Stomach smooth muscle (tissue), 2 donors: Measurements from ENCODE around the gene ASGR2.
"Not testable (repeated sequence)": the region's sequence is repeated elsewhere in the genome, so short reads cannot be mapped to it uniquely, and the experiment has no call there.

ENCODE experiments used
- H3K27ac ChIP-seq: one replicate; pipeline ENCODE4 v1.7.0; 2013; ENCODE audit warnings: mild to moderate bottlenecking, low read length, inconsistent platforms
- H3K27me3 ChIP-seq, 2 donors: one replicate each; pipeline ENCODE4 v1.7.0; 2013; ENCODE audit warnings: low read length in 2 of 2; ENCODE audit not compliant: insufficient read depth in 2 of 2, control insufficient read depth in 1 of 2
- H3K36me3 ChIP-seq, 2 donors: one replicate each; pipeline ENCODE4 v1.7.0; 2013; ENCODE audit warnings: low read length in 2 of 2; ENCODE audit not compliant: control insufficient read depth in 2 of 2, insufficient read depth in 2 of 2
- H3K4me1 ChIP-seq: one replicate; pipeline ENCODE4 v1.7.0; 2013; ENCODE audit warnings: low read length; ENCODE audit not compliant: control insufficient read depth, insufficient read depth
- H3K4me3 ChIP-seq, 2 donors: one replicate each; pipeline ENCODE4 v1.7.0; 2013; ENCODE audit warnings: low read length in 2 of 2
- H3K9ac ChIP-seq, 2 donors: one replicate each; pipeline ENCODE4 v1.7.0; 2013; ENCODE audit warnings: low read length in 2 of 2, mild to moderate bottlenecking in 1 of 2
- H3K9me3 ChIP-seq, 2 donors: one replicate each; pipeline ENCODE4 v1.7.0; 2013; ENCODE audit warnings: low read length in 2 of 2; ENCODE audit not compliant: control insufficient read depth in 2 of 2
- donor health status: healthy.
- donor health status: Pancreatic carcinoma.

ASGR2 gene

DNA sequence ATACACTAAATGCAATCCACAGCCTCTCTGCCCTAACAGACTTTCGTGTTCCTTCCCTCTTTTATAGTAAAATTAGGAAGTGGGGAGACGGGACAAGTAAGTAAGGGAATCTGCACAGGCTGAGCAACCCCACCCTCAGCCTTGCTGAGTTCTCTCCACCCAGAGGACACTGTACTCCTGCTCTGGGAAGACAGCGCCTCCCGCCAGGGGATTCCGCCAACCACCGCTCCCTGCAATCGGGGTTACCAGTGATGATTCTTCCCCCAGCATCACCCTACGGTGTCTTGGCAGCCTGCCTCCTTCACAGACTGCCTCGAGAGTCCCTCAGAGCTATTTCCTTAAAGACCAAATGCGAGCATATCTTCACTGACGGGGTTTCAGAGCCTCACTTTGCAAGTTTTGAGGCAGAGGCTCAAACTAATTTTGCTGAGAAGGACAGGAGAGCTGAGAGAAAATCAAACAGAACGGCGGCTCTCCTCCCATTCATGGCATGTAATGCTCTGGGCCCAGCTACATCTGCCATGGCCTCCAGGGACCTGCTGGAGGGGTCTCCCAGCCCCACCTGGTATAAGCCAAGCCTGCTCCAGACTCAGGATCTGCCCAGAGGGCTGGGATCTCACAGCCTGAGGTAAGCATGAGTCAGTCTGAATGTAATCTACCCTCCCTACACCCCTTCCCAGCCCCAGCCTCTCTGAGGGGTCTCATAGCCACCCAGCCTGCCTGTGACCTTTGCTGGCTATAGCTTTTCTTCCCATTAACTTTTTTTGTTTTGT is 22.7 kb upstream of the ASGR2 start:
- Histone ChIP-seq H3K4me1 (no peaks in the 10 kb centered on the region), H3K27me3 (peaks cover 28 to 32% of the 10 kb centered on the region in 2 donors), H3K9me3 (no peaks in the 10 kb centered on the region), H3K27ac (no peak overlapping the region), H3K36me3 (no peaks in the 10 kb centered on the region), H3K4me3 (peak overlapping the region in 1 of 2 donors; percentile 15), H3K9ac (no peak overlapping the region)

DNA sequence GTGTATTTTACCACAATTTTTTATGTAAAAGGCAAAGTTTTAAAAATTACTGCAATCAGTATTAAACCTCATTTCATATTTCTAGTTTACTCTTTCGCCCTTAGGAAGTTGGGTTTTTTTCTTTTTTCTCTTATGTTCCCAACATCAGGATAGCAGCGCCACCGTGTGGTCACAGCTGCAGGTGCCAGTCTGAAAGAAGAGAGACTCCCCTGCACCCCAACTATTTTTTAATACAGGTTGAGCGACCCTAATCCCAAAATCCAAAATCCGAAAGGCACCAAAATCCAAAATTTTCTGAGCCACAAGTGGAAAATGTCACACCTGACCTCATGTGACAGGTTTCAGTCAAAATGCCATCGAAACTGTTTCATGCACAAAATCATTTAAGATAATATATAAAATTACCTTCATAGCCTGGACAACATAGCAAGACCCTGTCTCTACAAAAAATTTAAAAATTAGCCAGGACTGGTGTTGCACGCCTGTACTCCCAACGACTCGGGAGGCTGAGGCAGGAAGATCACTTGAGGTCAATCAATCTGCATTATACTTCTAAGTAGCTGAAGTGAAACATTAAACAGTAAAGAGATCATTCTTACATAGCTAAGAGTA is 21.8 kb upstream of the ASGR2 start:
- Histone ChIP-seq H3K27ac (no peak overlapping the region), H3K9me3 (no peaks in the 10 kb centered on the region), H3K36me3 (no peaks in the 10 kb centered on the region), H3K27me3 (peaks cover 29 to 32% of the 10 kb centered on the region in 2 donors), H3K9ac (no peak overlapping the region), H3K4me3 (no peak overlapping the region), H3K4me1 (no peaks in the 10 kb centered on the region)

DNA sequence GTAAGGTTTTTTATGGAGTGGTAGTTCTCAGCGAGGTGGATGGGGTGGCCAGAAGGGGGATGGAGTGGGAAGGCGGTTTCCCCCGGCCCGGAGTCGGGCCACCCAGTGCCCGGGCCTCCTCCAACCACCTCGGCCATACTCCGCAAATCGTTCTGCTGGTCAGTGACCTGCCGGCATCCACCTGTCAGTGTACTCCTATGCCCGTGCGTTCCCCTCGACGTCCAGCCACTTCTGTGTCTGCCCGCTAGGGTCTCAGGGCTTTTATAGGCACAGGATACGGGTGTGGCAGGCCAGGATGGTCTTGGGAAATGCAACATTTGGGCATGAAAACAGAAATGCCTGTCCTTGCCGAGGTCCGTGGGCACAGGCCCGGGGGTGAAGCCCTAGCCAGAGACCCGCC is 19.3 kb upstream of the ASGR2 start:
- Histone ChIP-seq H3K27ac (no peak overlapping the region), H3K36me3 (no peaks in the 10 kb centered on the region), H3K4me3 (no peak overlapping the region), H3K27me3 (peaks cover 26 to 31% of the 10 kb centered on the region in 2 donors), H3K9me3 (no peaks in the 10 kb centered on the region), H3K4me1 (no peaks in the 10 kb centered on the region), H3K9ac (no peak overlapping the region)

DNA sequence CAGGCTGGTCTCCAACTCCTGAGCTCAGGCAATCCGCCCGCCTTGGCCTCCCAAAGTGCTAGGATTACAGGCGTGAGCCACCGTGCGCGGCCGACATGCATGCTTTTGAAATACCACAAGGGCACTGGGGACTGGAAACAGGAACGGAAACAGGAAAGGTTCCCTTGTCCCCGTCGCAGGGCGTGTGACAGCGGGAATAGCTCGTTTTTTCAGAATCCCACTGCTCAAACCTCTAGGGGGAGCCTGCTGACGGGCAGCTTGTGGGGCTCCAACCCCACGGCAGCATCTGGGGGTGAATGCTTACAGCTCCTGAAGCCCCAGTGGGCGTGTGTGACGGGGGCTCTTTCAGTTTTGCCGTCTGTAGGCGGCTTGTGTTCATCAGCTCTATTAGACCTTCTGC is 18.8 kb upstream of the ASGR2 start:
- H3K4me1 ChIP-seq: no peaks in the 10 kb centered on the region
- no peaks in the 10 kb centered on the region for H3K9me3 ChIP-seq
- no peak overlapping the region for H3K4me3 ChIP-seq
- H3K27ac ChIP-seq: no peak overlapping the region
- H3K9ac ChIP-seq: no peak overlapping the region
- peaks cover 26 to 31% of the 10 kb centered on the region in 2 donors for H3K27me3 ChIP-seq
- H3K36me3 ChIP-seq: no peaks in the 10 kb centered on the region

DNA sequence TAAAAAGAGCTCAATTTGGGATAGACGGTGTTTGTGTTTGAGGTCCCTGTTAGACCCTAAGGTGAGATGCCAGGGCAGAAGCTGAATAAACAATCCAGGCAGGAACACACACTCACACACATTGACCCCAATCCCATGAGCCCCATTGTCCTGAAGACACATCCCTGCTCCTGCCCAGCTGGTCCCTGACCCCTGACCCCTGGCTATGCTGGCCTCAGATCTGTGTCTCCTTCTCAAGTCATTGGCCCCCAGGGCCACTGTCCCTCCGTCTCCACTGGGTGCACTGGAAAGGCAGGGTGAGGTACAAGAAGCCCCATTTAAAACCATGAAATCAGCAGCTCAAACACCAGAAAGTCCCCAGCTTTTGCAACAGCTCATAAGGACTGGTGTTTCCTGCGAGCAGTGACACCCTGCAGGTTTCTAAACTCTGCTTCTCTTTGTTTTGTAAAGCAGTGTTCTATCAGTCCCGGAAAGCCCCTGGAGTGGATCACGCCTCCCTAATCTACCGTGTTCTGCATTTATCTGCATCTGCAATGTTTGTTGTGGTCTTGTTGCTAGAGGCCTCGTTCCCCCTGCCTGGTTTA is 18.0 kb upstream of the ASGR2 start:
- H3K9me3 ChIP-seq: no peaks in the 10 kb centered on the region
- no peak overlapping the region for H3K4me3 ChIP-seq
- no peaks in the 10 kb centered on the region for H3K4me1 ChIP-seq
- H3K27me3 ChIP-seq: peaks cover 26 to 31% of the 10 kb centered on the region in 2 donors
- no peaks in the 10 kb centered on the region for H3K36me3 ChIP-seq
- H3K27ac ChIP-seq: no peak overlapping the region
- no peak overlapping the region for H3K9ac ChIP-seq

DNA sequence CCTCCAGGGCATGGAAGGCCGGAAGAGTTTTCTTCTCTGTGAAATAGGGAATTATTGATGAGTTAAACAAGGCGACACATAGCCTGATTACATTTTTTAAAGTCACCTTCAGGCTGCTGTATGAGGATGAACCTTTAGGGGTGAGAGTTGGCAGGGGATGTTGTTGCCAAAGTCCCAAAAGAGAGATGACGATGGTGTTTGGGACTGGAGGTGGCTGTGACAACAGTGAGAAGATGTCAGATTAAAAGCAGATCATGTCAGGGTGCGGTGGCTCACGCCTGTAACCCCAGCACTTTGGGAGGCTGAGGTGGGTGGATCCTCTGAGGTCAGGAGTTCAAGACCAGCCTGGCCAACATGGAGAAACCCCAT is 16.8 kb upstream of the ASGR2 start:
- Histone ChIP-seq H3K9ac (no peak overlapping the region), H3K27me3 (peaks cover 15 to 23% of the 10 kb centered on the region in 2 donors), H3K4me1 (no peaks in the 10 kb centered on the region), H3K36me3 (no peaks in the 10 kb centered on the region), H3K27ac (no peak overlapping the region), H3K4me3 (no peak overlapping the region), H3K9me3 (no peaks in the 10 kb centered on the region)

DNA sequence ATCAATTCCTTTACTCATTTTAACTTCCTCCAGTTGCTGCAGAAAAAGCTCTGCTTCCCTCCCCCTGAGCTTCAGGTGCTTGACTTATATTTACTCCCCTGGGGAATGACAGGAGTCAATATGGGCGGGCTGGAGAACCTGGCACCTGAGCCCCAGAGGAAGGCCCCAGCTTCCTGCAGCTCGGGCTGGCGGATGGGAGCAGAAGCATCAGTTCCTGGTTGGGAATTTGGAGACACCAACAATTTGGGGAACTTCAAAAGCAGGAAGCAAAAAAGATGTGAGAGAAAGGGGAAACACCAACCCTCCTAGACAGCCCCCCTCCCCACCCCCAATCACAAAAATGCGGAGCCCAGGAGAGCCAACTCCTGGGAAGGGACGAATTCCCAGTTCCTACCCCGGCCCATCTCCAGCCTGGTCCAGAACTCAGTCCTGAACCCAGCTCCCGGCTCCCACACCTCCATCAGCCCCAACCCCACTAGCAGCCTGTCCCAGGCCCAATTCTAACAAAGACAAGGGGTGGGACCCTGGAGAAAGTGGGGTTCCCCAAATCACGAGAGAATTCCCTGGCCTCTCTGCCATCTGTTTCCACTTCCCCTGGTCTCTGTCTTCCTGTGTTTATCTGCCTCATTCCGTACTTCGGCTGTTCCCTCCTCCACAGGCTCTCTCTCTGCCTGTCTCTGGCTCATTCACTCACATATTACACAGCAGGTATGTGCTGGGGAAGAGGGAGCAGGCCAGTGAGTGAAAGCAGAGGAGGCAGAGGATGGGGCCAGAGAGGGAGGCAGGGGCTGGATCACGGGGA is 16.2 kb upstream of the ASGR2 start:
- Histone ChIP-seq H3K36me3 (no peaks in the 10 kb centered on the region), H3K4me3 (no peak overlapping the region), H3K9me3 (no peaks in the 10 kb centered on the region), H3K27me3 (peaks cover 15 to 23% of the 10 kb centered on the region in 2 donors), H3K27ac (no peak overlapping the region), H3K9ac (no peak overlapping the region), H3K4me1 (no peaks in the 10 kb centered on the region)

DNA sequence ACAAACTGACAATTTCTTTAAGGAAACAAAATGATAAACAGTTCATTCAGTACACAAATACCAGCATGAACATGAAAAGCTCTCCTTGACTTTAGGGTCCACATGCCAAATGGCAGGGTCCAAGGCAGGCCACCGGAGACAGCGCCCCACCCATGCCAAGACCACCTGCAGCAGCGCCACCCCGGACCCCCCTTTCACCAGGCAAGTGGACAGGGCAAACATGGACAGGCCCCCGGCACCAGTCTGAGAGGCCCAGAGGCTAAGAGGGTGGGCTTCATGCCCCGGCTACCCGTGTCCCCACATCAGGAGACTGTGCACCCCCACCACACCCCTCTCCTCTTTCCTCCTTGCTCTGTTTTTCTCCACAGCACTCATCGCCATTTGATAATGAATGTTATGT is 14.7 kb upstream of the ASGR2 start:
- H3K4me1 ChIP-seq: no peaks in the 10 kb centered on the region
- no peak overlapping the region for H3K4me3 ChIP-seq
- no peaks in the 10 kb centered on the region for H3K36me3 ChIP-seq
- no peak overlapping the region for H3K9ac ChIP-seq
- peaks cover 15 to 23% of the 10 kb centered on the region in 2 donors for H3K27me3 ChIP-seq
- no peak overlapping the region for H3K27ac ChIP-seq
- H3K9me3 ChIP-seq: no peaks in the 10 kb centered on the region

DNA sequence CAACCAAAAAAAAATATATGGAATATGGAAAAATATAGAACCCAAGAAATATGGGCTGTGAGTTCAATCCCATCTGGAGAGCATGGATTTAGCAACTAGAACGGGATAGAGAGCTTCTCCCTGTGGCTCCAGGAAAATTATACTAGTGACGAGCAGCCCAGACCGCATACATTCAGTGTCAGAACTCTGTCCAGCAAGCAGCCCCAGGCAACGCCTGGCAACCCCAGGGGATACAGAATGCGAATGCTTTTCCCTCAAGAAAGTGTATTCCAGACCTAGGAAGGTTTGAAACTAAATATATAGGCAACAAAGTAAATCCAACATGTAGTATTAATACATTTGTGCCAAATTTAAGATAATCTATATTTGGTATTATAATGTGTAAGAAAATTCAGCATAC is 13.5 kb upstream of the ASGR2 start:
- Histone ChIP-seq H3K27me3 (peaks cover 10 to 21% of the 10 kb centered on the region in 2 donors), H3K4me1 (no peaks in the 10 kb centered on the region), H3K4me3 (no peak overlapping the region), H3K9me3 (no peaks in the 10 kb centered on the region), H3K9ac (no peak overlapping the region), H3K27ac (no peak overlapping the region), H3K36me3 (no peaks in the 10 kb centered on the region)

DNA sequence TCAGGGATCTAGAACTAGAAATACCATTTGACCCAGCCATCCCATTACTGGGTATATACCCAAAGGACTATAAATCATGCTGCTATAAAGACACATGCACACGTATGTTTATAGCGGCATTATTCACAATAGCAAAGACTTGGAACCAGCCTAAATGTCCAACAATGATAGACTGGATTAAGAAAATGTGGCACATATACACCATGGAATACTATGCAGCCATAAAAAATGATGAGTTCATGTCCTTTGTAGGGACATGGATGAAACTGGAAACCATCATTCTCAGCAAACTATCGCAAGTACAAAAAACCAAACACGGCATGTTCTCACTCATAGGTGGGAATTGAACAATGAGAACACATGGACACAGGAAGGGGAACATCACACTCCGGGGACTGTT is 12.9 kb upstream of the ASGR2 start:
- not testable (repeated sequence) for H3K4me3 ChIP-seq, H3K9me3 ChIP-seq, H3K36me3 ChIP-seq, H3K27ac ChIP-seq, H3K9ac ChIP-seq, H3K4me1 ChIP-seq
- peaks cover 7 to 18% of the 10 kb centered on the region in 2 donors for H3K27me3 ChIP-seq
